Measurements from ENCODE around the gene SIN3B. TPM values are rescaled to one million over a fixed set of nuclear protein-coding genes. Genes with fewer than 3 reads are reported as not detected.
"Not testable (repeated sequence)": the region's sequence is repeated elsewhere in the genome, so short reads cannot be mapped to it uniquely, and the experiment has no call there.

Gene SIN3B
- total RNA-seq, 1 donor from 2014 or later, result 73.1 TPM

- Mint-ChIP-seq H3K4me1 (peaks cover 12% of the 10 kb centered on the region), H3K27ac (peak overlapping the region; percentile 88), H3K9me3 (peaks cover 7% of the 10 kb centered on the region), H3K4me3 (no peak overlapping the region), H3K36me3 (ENCODE audit: low read depth) (peaks cover 73% of the 10 kb centered on the region), H3K27me3 (no peaks in the 10 kb centered on the region)
- POLR2A ChIA-PET, result no interaction called here
- no peak for DNase-seq
- no peak for ATAC-seq (ENCODE audit: low read depth)
- CTCF ChIA-PET, result no interaction called here
- intact Hi-C loops (cut with micrococcal nuclease), result no loop called here
- no peak for TF ChIP-seq CTCF (IDR thresholded peaks at IDR 0.05)
These were observed 44.4 kb downstream of the SIN3B start for GRCh38 chr19:16873594-16873993.

- Mint-ChIP-seq H3K27ac (peak overlapping the region; percentile 88), H3K27me3 (no peaks in the 10 kb centered on the region), H3K9me3 (peaks cover 7% of the 10 kb centered on the region), H3K36me3 (ENCODE audit: low read depth) (peaks cover 73% of the 10 kb centered on the region), H3K4me3 (no peak overlapping the region), H3K4me1 (peaks cover 12% of the 10 kb centered on the region)
- CTCF ChIA-PET, result no interaction called here
- POLR2A ChIA-PET, result no interaction called here
- no peak for ATAC-seq (ENCODE audit: low read depth)
- no peak for TF ChIP-seq CTCF (IDR thresholded peaks at IDR 0.05)
- DNase-seq, result no peak
- intact Hi-C loops (cut with micrococcal nuclease), result no loop called here
These were observed 45.2 kb downstream of the SIN3B start for GRCh38 chr19:16874250-16874977.

GRCh38 chr19:16874978-16875299 is 45.7 kb downstream of the SIN3B start:
- DNase-seq; ATAC-seq (ENCODE audit: low read depth); H3K9me3 Mint-ChIP-seq; H3K27me3 Mint-ChIP-seq; H3K4me3 Mint-ChIP-seq; POLR2A ChIA-PET; intact Hi-C loops (cut with micrococcal nuclease); CTCF ChIA-PET: not testable (repeated sequence)
- Mint-ChIP-seq H3K27ac (peak overlapping the region; percentile 88), H3K36me3 (ENCODE audit: low read depth) (peaks cover 73% of the 10 kb centered on the region), H3K4me1 (peaks cover 12% of the 10 kb centered on the region)

GRCh38 chr19:16875584-16876555 is 46.7 kb downstream of the SIN3B start:
- DNase-seq (no peak), ATAC-seq (ENCODE audit: low read depth) (peak; percentile 42)
- no peak for TF ChIP-seq CTCF (IDR thresholded peaks at IDR 0.05)
- peaks cover 12% of the 10 kb centered on the region for H3K4me1 Mint-ChIP-seq
- peak overlapping the region; percentile 76 for H3K27ac Mint-ChIP-seq
- no peaks in the 10 kb centered on the region for H3K27me3 Mint-ChIP-seq
- H3K4me3 Mint-ChIP-seq, result no peak overlapping the region
- peaks cover 76% of the 10 kb centered on the region for H3K36me3 Mint-ChIP-seq (ENCODE audit: low read depth)
- intact Hi-C loops (cut with micrococcal nuclease), result no loop called here
- POLR2A ChIA-PET, result no interaction called here
- CTCF ChIA-PET, result no interaction called here
- peaks cover 7% of the 10 kb centered on the region for H3K9me3 Mint-ChIP-seq

- ChIA-PET POLR2A (no interaction called here), CTCF (no interaction called here)
- TF ChIP-seq CTCF (IDR thresholded peaks at IDR 0.05), result no peak
- intact Hi-C loops (cut with micrococcal nuclease), result no loop called here
- H3K27me3 Mint-ChIP-seq, result no peaks in the 10 kb centered on the region
- H3K4me1 Mint-ChIP-seq, result peaks cover 12% of the 10 kb centered on the region
- H3K36me3 Mint-ChIP-seq (ENCODE audit: low read depth), result peaks cover 73% of the 10 kb centered on the region
- DNase-seq, result no peak
- no peak overlapping the region for H3K4me3 Mint-ChIP-seq
- H3K27ac Mint-ChIP-seq, result no peak overlapping the region
- ATAC-seq (ENCODE audit: low read depth), result no peak
- H3K9me3 Mint-ChIP-seq, result peaks cover 9% of the 10 kb centered on the region
These were observed 47.7 kb downstream of the SIN3B start for GRCh38 chr19:16876904-16877361.
